ENCODE measurements around the gene GRIK1. TPM values are rescaled to one million over a fixed set of nuclear protein-coding genes. Genes with fewer than 3 reads are reported as not detected.

The GRIK1 gene
- polyA plus RNA-seq, 1 experiment: not detected

DNA sequence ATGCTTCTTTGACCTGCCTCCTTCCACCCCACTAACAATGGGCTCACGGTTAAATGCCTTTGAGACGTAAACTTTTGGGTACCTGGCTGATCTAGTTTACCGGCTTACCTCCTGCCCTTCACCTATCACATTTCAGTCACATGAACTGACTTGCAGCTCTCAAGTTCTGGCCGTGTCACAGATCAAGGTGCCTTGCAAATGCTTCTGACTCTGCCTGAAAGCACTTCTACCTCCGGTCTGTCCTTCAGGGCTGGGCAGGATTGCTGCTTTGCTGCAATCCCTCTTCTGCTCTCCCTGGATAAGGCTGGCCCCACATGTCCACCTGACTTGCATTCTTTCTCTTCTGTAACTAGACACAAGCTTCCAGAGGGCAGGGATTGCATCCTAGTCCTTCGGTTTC lies 69.0 kb downstream of the GRIK1 start:
- Histone ChIP-seq H3K27me3 (ENCODE audit: control insufficient read depth, insufficient read depth, low read length) (no peaks in the 10 kb centered on the region), H3K4me3 (ENCODE audit: low read depth, low read length) (no peak overlapping the region), H3K27ac (ENCODE audit: low read depth, low read length) (no peak overlapping the region), H3K9me3 (ENCODE audit: control insufficient read depth, insufficient read depth, low read length) (no peaks in the 10 kb centered on the region)
- ChIA-PET POLR2A (no interaction called here), CTCF (interaction anchor here (1.1 kb wide), 1 partner anchor 20 kb away, joined by 11 read pairs; no protein-coding TSS in a partner anchor)
- no peak for DNase-seq (ENCODE audit: low read depth, low spot score)
- TF ChIP-seq CTCF (IDR thresholded peaks at IDR 0.05; ENCODE audit: low read depth, low read length): no peak

- CTCF ChIA-PET: interaction anchor here (0.7 to 1.0 kb wide), 2 partner anchors 19 to 392 kb away, joined by 3 to 4 read pairs; no protein-coding TSS in a partner anchor
- Histone ChIP-seq H3K4me3 (ENCODE audit: low read depth, low read length) (no peak overlapping the region), H3K9me3 (ENCODE audit: control insufficient read depth, insufficient read depth, low read length) (no peaks in the 10 kb centered on the region), H3K27ac (ENCODE audit: low read depth, low read length) (no peak overlapping the region), H3K27me3 (ENCODE audit: control insufficient read depth, insufficient read depth, low read length) (no peaks in the 10 kb centered on the region)
- no peak for DNase-seq (ENCODE audit: low read depth, low spot score)
- POLR2A ChIA-PET: no interaction called here
- no peak for TF ChIP-seq CTCF (IDR thresholded peaks at IDR 0.05; ENCODE audit: low read depth, low read length)
These were observed 72.0 kb downstream of the GRIK1 start for GRCh38 chr21:29867796-29868195.

DNA sequence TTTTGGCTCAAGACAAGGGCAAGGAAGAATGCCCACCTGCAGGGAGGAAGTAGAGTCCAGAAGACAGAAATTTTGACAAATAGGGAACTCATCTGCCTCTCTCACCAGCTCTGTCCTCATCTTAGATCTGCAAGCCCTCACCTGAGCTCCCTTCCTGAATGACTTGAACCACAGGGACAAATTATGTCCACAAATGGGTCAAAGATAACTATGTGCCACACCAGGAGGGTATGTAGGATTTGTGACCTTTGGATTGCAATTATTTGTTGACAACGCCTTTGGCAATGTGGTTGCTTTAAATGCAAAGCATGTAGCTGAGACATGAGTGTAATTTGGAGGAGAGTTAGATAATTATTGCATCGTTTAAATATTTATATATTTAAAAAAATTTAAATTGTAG lies 79.5 kb downstream of the GRIK1 start:
- CTCF ChIA-PET: no interaction called here
- H3K27me3 ChIP-seq (ENCODE audit: control insufficient read depth, insufficient read depth, low read length): peaks cover 2% of the 10 kb centered on the region
- no peak for DNase-seq (ENCODE audit: low read depth, low spot score)
- no peaks in the 10 kb centered on the region for H3K9me3 ChIP-seq (ENCODE audit: control insufficient read depth, insufficient read depth, low read length)
- no peak for TF ChIP-seq CTCF (IDR thresholded peaks at IDR 0.05; ENCODE audit: low read depth, low read length)
- POLR2A ChIA-PET: no interaction called here
- H3K4me3 ChIP-seq (ENCODE audit: low read depth, low read length): no peak overlapping the region
- H3K27ac ChIP-seq (ENCODE audit: low read depth, low read length): no peak overlapping the region

DNA sequence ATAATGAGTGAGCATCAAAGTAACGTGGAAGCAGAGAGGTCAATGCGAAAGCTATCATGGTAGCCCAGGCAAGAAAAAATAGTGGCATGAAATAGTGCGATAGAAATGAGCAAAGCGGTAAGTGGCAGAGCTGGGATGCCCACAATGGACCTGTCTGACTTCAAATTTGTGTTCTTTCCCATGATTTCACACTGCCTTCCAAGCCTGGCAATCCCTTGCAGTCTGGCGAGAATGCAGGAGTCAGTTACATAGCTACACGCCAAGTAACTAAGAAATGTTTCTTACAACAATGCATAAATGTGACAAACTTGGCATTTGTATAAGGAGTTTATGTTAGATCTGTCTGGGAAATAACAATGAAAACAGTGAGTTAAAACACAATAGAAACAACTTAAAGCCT lies 82.6 kb downstream of the GRIK1 start:
- CTCF ChIA-PET: interaction anchor here (1.2 kb wide), 1 partner anchor 8 kb away, joined by 3 read pairs; no protein-coding TSS in a partner anchor
- Histone ChIP-seq H3K4me3 (ENCODE audit: low read depth, low read length) (no peak overlapping the region), H3K27me3 (ENCODE audit: control insufficient read depth, insufficient read depth, low read length) (peaks cover 2% of the 10 kb centered on the region), H3K27ac (ENCODE audit: low read depth, low read length) (no peak overlapping the region), H3K9me3 (ENCODE audit: control insufficient read depth, insufficient read depth, low read length) (no peaks in the 10 kb centered on the region)
- POLR2A ChIA-PET: no interaction called here
- TF ChIP-seq CTCF (IDR thresholded peaks at IDR 0.05; ENCODE audit: low read depth, low read length): no peak
- no peak for DNase-seq (ENCODE audit: low read depth, low spot score)

DNA sequence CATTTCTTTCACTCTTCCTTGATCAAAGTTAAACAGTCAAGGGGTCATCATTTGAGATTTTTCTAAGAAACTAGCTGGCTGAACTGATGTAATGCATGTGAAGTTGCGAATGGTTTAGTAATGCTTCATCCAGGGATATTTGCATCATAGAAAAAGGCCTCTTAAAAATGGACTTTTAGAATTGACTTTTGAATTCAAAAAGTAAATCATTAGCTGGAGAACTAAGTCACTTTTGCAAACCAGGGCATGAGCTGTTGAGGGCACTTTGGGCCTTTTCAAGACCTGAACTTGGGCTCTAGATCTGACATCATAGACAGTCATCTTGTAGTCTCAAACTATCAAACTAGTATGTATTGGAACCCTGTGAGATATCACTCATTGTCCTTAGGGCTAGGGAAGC lies 85.0 kb downstream of the GRIK1 start:
- ChIA-PET POLR2A (no interaction called here), CTCF (no interaction called here)
- no peak for DNase-seq (ENCODE audit: low read depth, low spot score)
- H3K27ac ChIP-seq (ENCODE audit: low read depth, low read length): no peak overlapping the region
- H3K27me3 ChIP-seq (ENCODE audit: control insufficient read depth, insufficient read depth, low read length): no peaks in the 10 kb centered on the region
- no peaks in the 10 kb centered on the region for H3K9me3 ChIP-seq (ENCODE audit: control insufficient read depth, insufficient read depth, low read length)
- no peak overlapping the region for H3K4me3 ChIP-seq (ENCODE audit: low read depth, low read length)
- no peak for TF ChIP-seq CTCF (IDR thresholded peaks at IDR 0.05; ENCODE audit: low read depth, low read length)
